A673 (cell line): Measurements from ENCODE around the gene KIF26B.

ENCODE experiments used
- CTCF ChIP-seq: fragments of 300-800, 200-600 bp; sonication (generic); conservative IDR thresholded peaks from 2 replicates; pipeline ENCODE4 v1.5.1; 2017; ENCODE audit warnings: low read depth, mild to moderate bottlenecking, antibody characterized with exemption, low read length, moderate library complexity, mixed read lengths
- EZH2 ChIP-seq: fragments of 200-600 bp; sonication (generic); IDR thresholded peaks from 2 replicates; pipeline ENCODE4 v1.6.1; 2017; ENCODE audit warnings: borderline replicate concordance, low read depth, mild to moderate bottlenecking, mixed read lengths, antibody characterized with exemption, low read length; ENCODE audit not compliant: poor library complexity, severe bottlenecking

GRCh38 chr1:245561665-245562234 is 407.0 kb downstream of the KIF26B start:
- TF ChIP-seq CTCF, result no peak
- no peak for TF ChIP-seq EZH2
